OCI-LY3 (cell line): ENCODE results near the gene ESRRA.

Source experiments
- H2AFZ ChIP-seq: fragments of 200-600, 300-600 bp; shearing (Covaris generic); 2 replicates; pipeline ENCODE4 v1.6.0; 2014; ENCODE audit warnings: antibody characterized with exemption, low read depth, low read length
- H3K27ac ChIP-seq: fragments of 200-600, 300-600 bp; sonication (generic); 2 replicates; pipeline ENCODE4 v1.5.1; 2014; ENCODE audit warnings: mild to moderate bottlenecking, low read length, moderate library complexity, mixed read lengths
- H3K27me3 ChIP-seq: fragments of 200-600, 300-600 bp; sonication (generic); 2 replicates; pipeline ENCODE4 v1.6.1; 2014; ENCODE audit warnings: low read depth, low read length, mixed read lengths
- H3K36me3 ChIP-seq: fragments of 200-600, 300-600 bp; sonication (generic); replicated peaks from 2 replicates; pipeline ENCODE3; 2014; ENCODE audit warnings: low read depth, low read length, mixed read lengths
- H3K4me1 ChIP-seq: fragments of 300-600, 200-600 bp; sonication (generic); 2 replicates; pipeline ENCODE4 v1.6.1; 2014; ENCODE audit warnings: low read length, mixed read lengths
- H3K4me2 ChIP-seq: fragments of 200-600, 300-600 bp; sonication (generic); 2 replicates; pipeline ENCODE4 v1.6.1; 2014; ENCODE audit warnings: low read length, mixed read lengths
- H3K4me3 ChIP-seq: fragments of 300-600, 200-600 bp; sonication (generic); 2 replicates; pipeline ENCODE4 v1.5.1; 2014; ENCODE audit warnings: antibody characterized with exemption, mild to moderate bottlenecking, low read length, moderate library complexity
- H3K79me2 ChIP-seq: fragments of 300-600, 200-600 bp; shearing (Covaris generic); 2 replicates; pipeline ENCODE4 v1.6.1; 2014; ENCODE audit warnings: mild to moderate bottlenecking, low read length, mixed read lengths
- H3K9ac ChIP-seq: fragments of 300-600, 200-600 bp; shearing (Covaris generic); 2 replicates; pipeline ENCODE4 v1.6.0; 2014; ENCODE audit warnings: mild to moderate bottlenecking, low read length, moderate library complexity
- H3K9me3 ChIP-seq: fragments of 200-600, 300-600 bp; shearing (Covaris generic); 2 replicates; pipeline ENCODE4 v1.6.1; 2014; ENCODE audit warnings: low read length, mixed read lengths; ENCODE audit not compliant: insufficient read depth
- H4K20me1 ChIP-seq: fragments of 200-600, 300-600 bp; sonication (generic); 2 replicates; pipeline ENCODE4 v1.6.1; 2016; ENCODE audit warnings: low read length, mixed read lengths; ENCODE audit not compliant: insufficient read depth
- CTCF ChIP-seq: fragments of 200-600, 300-600 bp; sonication (generic); IDR thresholded peaks from 2 replicates; pipeline ENCODE4 v1.5.1; 2014; ENCODE audit warnings: antibody characterized with exemption, low read length, low read depth
- EZH2phosphoT487 ChIP-seq: fragments of 200-600 bp; shearing (Covaris generic); IDR thresholded peaks from 2 replicates; pipeline ENCODE4 v1.6.1; 2018; ENCODE audit warnings: antibody characterized with exemption, mixed run types, low read depth

The ESRRA gene

GRCh38 chr11:64263021-64263946 is 42.0 kb upstream of the ESRRA start:
- TF ChIP-seq CTCF = no peak
- TF ChIP-seq EZH2phosphoT487 = no peak
- Histone ChIP-seq H2AFZ (no peak overlapping the region), H3K4me2 (no peak overlapping the region), H3K9ac (no peak overlapping the region), H3K79me2 (no peaks in the 10 kb centered on the region), H3K9me3 (no peaks in the 10 kb centered on the region), H3K4me1 (peaks cover 21% of the 10 kb centered on the region), H3K27ac (no peak overlapping the region), H3K4me3 (no peak overlapping the region), H3K27me3 (no peaks in the 10 kb centered on the region), H4K20me1 (no peaks in the 10 kb centered on the region), H3K36me3 (peaks cover 54% of the 10 kb centered on the region)

DNA sequence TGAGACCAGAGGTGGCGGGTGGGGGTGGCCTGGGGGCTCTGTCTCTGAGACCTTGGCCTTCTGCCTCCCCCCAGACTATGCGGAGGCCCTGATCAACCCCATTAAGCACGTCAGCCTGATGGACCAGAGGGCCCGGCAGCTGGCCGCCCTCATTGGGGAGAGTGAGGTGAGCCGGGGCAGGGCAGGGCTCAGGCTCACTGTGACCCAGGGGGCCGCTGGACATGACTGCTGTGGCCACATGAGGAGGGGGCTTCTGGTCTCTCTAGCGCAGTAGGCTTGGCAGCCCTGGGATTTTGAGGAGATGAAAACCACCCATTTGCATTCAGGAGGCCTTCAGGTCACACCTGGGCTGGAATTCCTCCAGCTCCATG is 41.4 kb upstream of the ESRRA start:
- Histone ChIP-seq H3K4me3 (no peak overlapping the region), H3K4me1 (peaks cover 25% of the 10 kb centered on the region), H3K36me3 (peaks cover 48% of the 10 kb centered on the region), H3K27me3 (no peaks in the 10 kb centered on the region), H3K9ac (no peak overlapping the region), H3K9me3 (no peaks in the 10 kb centered on the region), H3K4me2 (no peak overlapping the region), H2AFZ (no peak overlapping the region), H3K79me2 (peaks cover 4% of the 10 kb centered on the region; the same call in 1 of the 2 replicates), H3K27ac (no peak overlapping the region), H4K20me1 (no peaks in the 10 kb centered on the region)
- no peak for TF ChIP-seq EZH2phosphoT487
- no peak for TF ChIP-seq CTCF

DNA sequence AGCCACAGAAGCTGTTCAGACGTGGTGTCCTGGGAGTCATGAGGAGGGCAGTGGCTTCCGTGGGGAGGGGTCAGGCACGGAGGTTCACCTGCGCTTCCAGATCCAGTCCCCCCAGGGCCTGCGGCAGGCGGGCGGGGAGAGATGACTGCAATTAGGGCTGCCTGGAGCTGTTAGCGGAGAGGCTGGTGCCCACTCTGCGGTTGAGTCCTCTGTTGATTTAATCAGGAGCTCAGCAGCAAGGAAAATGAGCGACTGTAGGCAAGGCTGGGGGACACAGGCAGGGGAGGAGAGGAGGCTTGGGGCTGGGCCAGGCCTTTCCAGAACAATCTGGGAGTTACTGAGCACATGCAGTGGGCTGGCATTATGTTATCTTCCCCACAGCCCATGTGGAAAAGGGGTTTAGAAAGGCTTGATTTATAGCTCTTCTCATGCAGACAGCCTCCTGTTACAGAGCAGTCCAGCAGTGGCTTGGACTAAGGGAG is 40.9 kb upstream of the ESRRA start:
- TF ChIP-seq EZH2phosphoT487 (no peak), CTCF (no peak)
- Histone ChIP-seq H4K20me1 (no peaks in the 10 kb centered on the region), H3K9me3 (no peaks in the 10 kb centered on the region), H2AFZ (no peak overlapping the region), H3K79me2 (peaks cover 4% of the 10 kb centered on the region; the same call in 1 of the 2 replicates), H3K27ac (no peak overlapping the region), H3K36me3 (peaks cover 44% of the 10 kb centered on the region), H3K4me1 (peaks cover 22% of the 10 kb centered on the region), H3K4me3 (no peak overlapping the region), H3K4me2 (no peak overlapping the region), H3K9ac (no peak overlapping the region), H3K27me3 (no peaks in the 10 kb centered on the region)
